IPS-15b (cell line): ENCODE data around the gene TCHP.

Experiments used
- H3K27me3 ChIP-seq: one replicate; pipeline ENCODE4 v1.6.1; 2013; ENCODE audit warnings: low read length; ENCODE audit not compliant: control insufficient read depth, insufficient read depth
- H3K36me3 ChIP-seq: one replicate; pipeline ENCODE4 v1.6.1; 2013; ENCODE audit warnings: low read length; ENCODE audit not compliant: control insufficient read depth, insufficient read depth
- H3K4me1 ChIP-seq: one replicate; pipeline ENCODE4 v1.6.1; 2013; ENCODE audit warnings: mild to moderate bottlenecking, low read length; ENCODE audit not compliant: control insufficient read depth, insufficient read depth
- H3K4me3 ChIP-seq: one replicate; pipeline ENCODE4 v1.5.1; 2013; ENCODE audit warnings: low read depth, low read length
- H3K9ac ChIP-seq: one replicate; pipeline ENCODE4 v1.6.1; 2013; ENCODE audit warnings: low read depth, mild to moderate bottlenecking, low read length
- H3K9me3 ChIP-seq: one replicate; pipeline ENCODE4 v1.6.1; 2013; ENCODE audit warnings: mild to moderate bottlenecking, low read length; ENCODE audit not compliant: control insufficient read depth, insufficient read depth

The TCHP gene

GRCh38 chr12:109944561-109945359, 44.7 kb downstream of the TCHP start:
- Histone ChIP-seq H3K9me3 (no peaks in the 10 kb centered on the region), H3K4me1 (peaks cover 18% of the 10 kb centered on the region), H3K4me3 (no peak overlapping the region), H3K9ac (no peak overlapping the region), H3K36me3 (no peaks in the 10 kb centered on the region), H3K27me3 (no peaks in the 10 kb centered on the region)

- Histone ChIP-seq H3K9me3 (no peaks in the 10 kb centered on the region), H3K36me3 (no peaks in the 10 kb centered on the region), H3K27me3 (no peaks in the 10 kb centered on the region), H3K9ac (peak overlapping the region; percentile 8), H3K4me3 (no peak overlapping the region), H3K4me1 (peaks cover 18% of the 10 kb centered on the region)
Observed at GRCh38 chr12:109946505-109946904, 46.4 kb downstream of the TCHP start.

- Histone ChIP-seq H3K9me3 (no peaks in the 10 kb centered on the region), H3K4me1 (peaks cover 18% of the 10 kb centered on the region), H3K36me3 (peaks cover 3% of the 10 kb centered on the region), H3K27me3 (no peaks in the 10 kb centered on the region), H3K9ac (peak overlapping the region; percentile 8), H3K4me3 (no peak overlapping the region)
Observed at GRCh38 chr12:109946913-109947312, 46.8 kb downstream of the TCHP start.

- Histone ChIP-seq H3K36me3 (peaks cover 9% of the 10 kb centered on the region), H3K9me3 (no peaks in the 10 kb centered on the region), H3K4me1 (peaks cover 18% of the 10 kb centered on the region), H3K9ac (no peak overlapping the region), H3K27me3 (no peaks in the 10 kb centered on the region), H3K4me3 (no peak overlapping the region)
Observed at GRCh38 chr12:109947521-109947920, 47.4 kb downstream of the TCHP start.

GRCh38 chr12:109948368-109948767, 48.3 kb downstream of the TCHP start:
- H3K4me3 ChIP-seq = no peak overlapping the region
- H3K9ac ChIP-seq = no peak overlapping the region
- H3K4me1 ChIP-seq = peaks cover 18% of the 10 kb centered on the region
- no peaks in the 10 kb centered on the region for H3K9me3 ChIP-seq
- no peaks in the 10 kb centered on the region for H3K27me3 ChIP-seq
- peaks cover 13% of the 10 kb centered on the region for H3K36me3 ChIP-seq

GRCh38 chr12:109949089-109949488, 49.0 kb downstream of the TCHP start:
- Histone ChIP-seq H3K27me3 (no peaks in the 10 kb centered on the region), H3K4me1 (peaks cover 18% of the 10 kb centered on the region), H3K9ac (no peak overlapping the region), H3K4me3 (no peak overlapping the region), H3K36me3 (peaks cover 13% of the 10 kb centered on the region), H3K9me3 (no peaks in the 10 kb centered on the region)

GRCh38 chr12:109950625-109951024, 50.6 kb downstream of the TCHP start:
- peaks cover 9% of the 10 kb centered on the region for H3K4me1 ChIP-seq
- H3K4me3 ChIP-seq = no peak overlapping the region
- no peaks in the 10 kb centered on the region for H3K9me3 ChIP-seq
- no peaks in the 10 kb centered on the region for H3K27me3 ChIP-seq
- H3K9ac ChIP-seq = no peak overlapping the region
- peaks cover 13% of the 10 kb centered on the region for H3K36me3 ChIP-seq

GRCh38 chr12:109951136-109951535, 51.1 kb downstream of the TCHP start:
- Histone ChIP-seq H3K4me1 (peaks cover 8% of the 10 kb centered on the region), H3K9me3 (no peaks in the 10 kb centered on the region), H3K36me3 (peaks cover 13% of the 10 kb centered on the region), H3K27me3 (no peaks in the 10 kb centered on the region), H3K4me3 (no peak overlapping the region), H3K9ac (no peak overlapping the region)

- Histone ChIP-seq H3K9ac (no peak overlapping the region), H3K4me3 (no peak overlapping the region), H3K27me3 (no peaks in the 10 kb centered on the region), H3K36me3 (peaks cover 13% of the 10 kb centered on the region), H3K9me3 (no peaks in the 10 kb centered on the region), H3K4me1 (peaks cover 2% of the 10 kb centered on the region)
Observed at GRCh38 chr12:109951751-109952150, 51.7 kb downstream of the TCHP start.

- Histone ChIP-seq H3K36me3 (peaks cover 17% of the 10 kb centered on the region), H3K9me3 (no peaks in the 10 kb centered on the region), H3K4me3 (no peak overlapping the region), H3K4me1 (no peaks in the 10 kb centered on the region), H3K27me3 (no peaks in the 10 kb centered on the region), H3K9ac (no peak overlapping the region)
Observed at GRCh38 chr12:109952160-109952858, 52.2 kb downstream of the TCHP start.

GRCh38 chr12:109952873-109953272, 52.8 kb downstream of the TCHP start:
- Histone ChIP-seq H3K9ac (no peak overlapping the region), H3K27me3 (no peaks in the 10 kb centered on the region), H3K36me3 (peaks cover 17% of the 10 kb centered on the region), H3K4me3 (no peak overlapping the region), H3K4me1 (no peaks in the 10 kb centered on the region), H3K9me3 (no peaks in the 10 kb centered on the region)

- no peak overlapping the region for H3K9ac ChIP-seq
- no peaks in the 10 kb centered on the region for H3K4me1 ChIP-seq
- H3K27me3 ChIP-seq = no peaks in the 10 kb centered on the region
- no peak overlapping the region for H3K4me3 ChIP-seq
- no peaks in the 10 kb centered on the region for H3K9me3 ChIP-seq
- H3K36me3 ChIP-seq = peaks cover 17% of the 10 kb centered on the region
Observed at GRCh38 chr12:109953656-109954055, 53.6 kb downstream of the TCHP start.
